Breast epithelium (tissue), 3 donors: ENCODE data around the gene LAMTOR2.

ENCODE experiments used
- CTCF ChIP-seq, 3 donors: fragments of 450-650 bp; IDR thresholded peaks; one replicate each; pipeline ENCODE4 v1.5.1; 2016 to 2017; ENCODE audit warnings: antibody characterized with exemption in 3 of 3, mild to moderate bottlenecking in 3 of 3, moderate library complexity in 3 of 3
- POLR2AphosphoS5 ChIP-seq, 3 donors: sonication (generic); formaldehyde crosslinking; IDR thresholded peaks; one replicate each; pipeline ENCODE4 v1.6.1; 2017; ENCODE audit warnings: antibody characterized with exemption in 3 of 3

GRCh38 chr1:156078728-156079127, 24.1 kb downstream of the LAMTOR2 start:
- TF ChIP-seq POLR2AphosphoS5 (IDR thresholded peaks at IDR 0.05) (no peak), CTCF (IDR thresholded peaks at IDR 0.05) (no peak)
